Urinary bladder (tissue), 4 donors: ENCODE results near the gene PITPNB. TPM values are rescaled to one million over a fixed set of nuclear protein-coding genes. Genes with fewer than 3 reads are reported as not detected.

Source experiments
- DNase-seq: peaks from one replicate; pipeline ENCODE4 v3.0.0-alpha.2; 2015; ENCODE audit errors: extremely low spot score
- H3K27ac ChIP-seq: one replicate; pipeline ENCODE4 v1.5.1; 2013; ENCODE audit warnings: low read depth, mild to moderate bottlenecking, moderate library complexity
- H3K36me3 ChIP-seq: one replicate; pipeline ENCODE4 v1.6.1; 2013; ENCODE audit warnings: mild to moderate bottlenecking, moderate library complexity; ENCODE audit not compliant: insufficient read depth
- H3K4me1 ChIP-seq: one replicate; pipeline ENCODE4 v1.6.1; 2013; ENCODE audit warnings: mild to moderate bottlenecking, moderate library complexity; ENCODE audit not compliant: insufficient read depth
- H3K4me3 ChIP-seq: one replicate; pipeline ENCODE4 v1.5.1; 2013; ENCODE audit warnings: low read depth, low read length
- WGBS: extraction: QIAGEN DNeasy Blood & Tissue Kit; methylation state at CpG from one replicate; pipeline ENCODE4 v1.1.7; 2013; 5-methylcytosine and 5-hydroxymethylcytosine counted together
- polyA plus RNA-seq: library from polyadenylated mRNA; stranded (reverse); fragments of 200-250 nt; gene quantifications from one replicate; pipeline ENCODE4 v1.2.3, GENCODE V29; 2013
- total RNA-seq: library from RNA; depleted of rRNA; stranded (reverse); fragments of >200 nt; gene quantifications from one replicate; pipeline ENCODE4 v1.2.3, GENCODE V29; 2014
- donor health status: healthy with polysubstance abuse.
- donor health status: healthy.

PITPNB gene
- total and polyA plus RNA-seq, 2 donors, result 70.7 to 82.8 TPM

DNA sequence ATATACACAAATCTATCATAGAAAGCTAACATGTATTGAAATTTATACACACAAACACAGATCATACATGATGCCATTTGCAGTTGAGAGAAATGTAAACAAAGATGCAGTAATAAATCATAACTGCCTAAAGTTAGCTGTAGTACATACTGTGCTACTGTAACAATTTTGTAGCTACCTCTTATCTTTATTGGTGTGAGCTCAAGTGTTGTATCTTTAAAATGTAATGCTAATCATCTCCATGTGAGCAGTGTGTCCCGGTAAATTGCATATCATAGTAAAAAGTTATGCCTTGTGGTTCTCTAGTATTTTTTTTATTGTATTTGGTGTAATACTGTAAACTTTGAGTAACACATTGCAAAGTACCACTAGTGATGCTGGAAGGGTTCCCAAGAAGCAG, 16.8 kb upstream of the PITPNB start:
- 57% methylated on average over 1 of the region's 1 CpG for WGBS
- no peak overlapping the region for H3K27ac ChIP-seq
- H3K36me3 ChIP-seq, result no peaks in the 10 kb centered on the region
- H3K4me3 ChIP-seq, result no peak overlapping the region
- H3K4me1 ChIP-seq, result no peaks in the 10 kb centered on the region
- no peak for DNase-seq

DNA sequence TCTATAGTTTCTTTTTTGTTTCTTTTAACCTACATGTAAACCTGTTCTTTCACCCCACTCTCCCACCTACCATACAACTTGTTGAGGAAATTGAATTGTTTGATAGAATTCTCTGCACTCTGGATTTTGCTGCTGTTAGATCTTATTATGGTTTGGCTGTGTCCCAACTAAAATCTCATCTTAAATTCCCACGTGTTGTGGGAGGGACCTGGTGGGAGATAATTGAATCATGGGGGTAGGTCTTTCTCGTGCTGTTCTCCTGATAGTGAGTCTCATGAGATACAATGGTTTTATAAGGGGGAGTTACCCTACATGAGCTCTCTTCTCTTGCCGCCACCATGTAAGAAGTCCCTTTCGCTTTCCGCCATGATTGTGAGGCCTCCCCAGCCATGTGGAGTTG, 15.0 kb upstream of the PITPNB start:
- no peak for DNase-seq
- Histone ChIP-seq H3K27ac (no peak overlapping the region), H3K4me1 (no peaks in the 10 kb centered on the region), H3K4me3 (no peak overlapping the region), H3K36me3 (no peaks in the 10 kb centered on the region)
- 93% methylated on average over 5 of the region's 5 CpGs for WGBS

DNA sequence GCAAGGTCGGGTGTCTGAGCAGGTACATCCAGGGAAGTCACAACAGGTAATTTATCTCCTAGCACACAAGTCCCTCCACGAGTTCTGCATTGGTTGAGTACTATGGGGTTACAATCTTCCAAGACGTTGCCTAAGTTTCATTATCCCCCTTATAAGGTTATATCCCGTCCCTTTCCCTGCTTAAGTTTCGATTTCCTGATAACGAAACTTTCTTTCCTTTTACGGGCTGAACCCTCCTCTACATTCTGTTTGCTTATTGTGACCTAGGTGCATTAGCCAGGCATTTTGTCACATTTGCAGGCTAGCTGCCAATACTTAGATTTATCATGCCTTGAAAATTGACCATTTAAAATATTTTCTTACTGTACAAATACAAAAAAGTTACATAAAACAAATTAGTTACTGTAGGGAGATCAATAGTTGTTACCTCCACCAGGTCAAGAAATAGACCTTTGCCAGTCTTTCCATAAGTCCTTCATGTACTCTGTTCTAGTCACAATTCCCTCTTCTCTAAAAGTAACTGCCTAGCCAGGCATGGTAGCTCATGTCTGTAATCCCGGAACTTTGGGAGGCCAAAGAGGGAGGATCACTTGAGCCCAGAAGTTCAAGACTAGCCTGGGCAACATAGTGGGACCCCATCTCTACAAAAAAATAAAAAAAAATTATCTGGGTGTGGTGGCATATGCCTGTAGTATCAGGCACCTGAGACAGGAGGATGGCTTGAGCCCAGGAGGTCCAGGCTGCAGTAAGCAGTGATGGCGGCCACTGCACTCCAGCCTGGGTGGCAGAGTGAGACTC, 14.3 kb upstream of the PITPNB start:
- H3K27ac ChIP-seq, result no peak overlapping the region
- no peaks in the 10 kb centered on the region for H3K4me1 ChIP-seq
- H3K4me3 ChIP-seq, result no peak overlapping the region
- no peak for DNase-seq
- 90% methylated on average over 9 of the region's 9 CpGs for WGBS
- no peaks in the 10 kb centered on the region for H3K36me3 ChIP-seq

- no peak for DNase-seq
- WGBS, result 67% methylated on average over 3 of the region's 3 CpGs
- H3K36me3 ChIP-seq, result no peaks in the 10 kb centered on the region
- H3K4me1 ChIP-seq, result no peaks in the 10 kb centered on the region
- no peak overlapping the region for H3K4me3 ChIP-seq
- H3K27ac ChIP-seq, result no peak overlapping the region
These were observed 11.4 kb upstream of the PITPNB start for GRCh38 chr22:27930331-27931060.

- Histone ChIP-seq H3K4me1 (no peaks in the 10 kb centered on the region), H3K27ac (no peak overlapping the region), H3K4me3 (no peak overlapping the region), H3K36me3 (no peaks in the 10 kb centered on the region)
- no peak for DNase-seq
- 98% methylated on average over 1 of the region's 1 CpG for WGBS
These were observed 8.6 kb upstream of the PITPNB start for GRCh38 chr22:27927608-27928007.

- no peak overlapping the region for H3K4me3 ChIP-seq
- no peak overlapping the region for H3K27ac ChIP-seq
- no peaks in the 10 kb centered on the region for H3K36me3 ChIP-seq
- no peak for DNase-seq
- WGBS, result 98% methylated on average over 1 of the region's 1 CpG
- H3K4me1 ChIP-seq, result no peaks in the 10 kb centered on the region
These were observed 6.3 kb upstream of the PITPNB start for GRCh38 chr22:27925331-27925730.

GRCh38 chr22:27919942-27920755, 1.1 kb upstream of the PITPNB start:
- Histone ChIP-seq H3K4me1 (peaks cover 3% of the 10 kb centered on the region), H3K4me3 (peak overlapping the region; percentile 61), H3K36me3 (no peaks in the 10 kb centered on the region), H3K27ac (peak overlapping the region; percentile 92)
- 19% methylated on average over 12 of the region's 12 CpGs for WGBS
- no peak for DNase-seq

- Histone ChIP-seq H3K4me3 (peak overlapping the region; percentile 98), H3K36me3 (no peaks in the 10 kb centered on the region), H3K27ac (peak overlapping the region; percentile 75), H3K4me1 (peaks cover 3% of the 10 kb centered on the region)
- WGBS, result under 1% methylated on average over 60 of the region's 60 CpGs
- no peak for DNase-seq
These were observed 475 bp downstream of the PITPNB start for GRCh38 chr22:27918341-27919221.

- Histone ChIP-seq H3K36me3 (no peaks in the 10 kb centered on the region), H3K27ac (no peak overlapping the region), H3K4me1 (peaks cover 3% of the 10 kb centered on the region)
These were observed 3.1 kb downstream of the PITPNB start for GRCh38 chr22:27915986-27916385.

DNA sequence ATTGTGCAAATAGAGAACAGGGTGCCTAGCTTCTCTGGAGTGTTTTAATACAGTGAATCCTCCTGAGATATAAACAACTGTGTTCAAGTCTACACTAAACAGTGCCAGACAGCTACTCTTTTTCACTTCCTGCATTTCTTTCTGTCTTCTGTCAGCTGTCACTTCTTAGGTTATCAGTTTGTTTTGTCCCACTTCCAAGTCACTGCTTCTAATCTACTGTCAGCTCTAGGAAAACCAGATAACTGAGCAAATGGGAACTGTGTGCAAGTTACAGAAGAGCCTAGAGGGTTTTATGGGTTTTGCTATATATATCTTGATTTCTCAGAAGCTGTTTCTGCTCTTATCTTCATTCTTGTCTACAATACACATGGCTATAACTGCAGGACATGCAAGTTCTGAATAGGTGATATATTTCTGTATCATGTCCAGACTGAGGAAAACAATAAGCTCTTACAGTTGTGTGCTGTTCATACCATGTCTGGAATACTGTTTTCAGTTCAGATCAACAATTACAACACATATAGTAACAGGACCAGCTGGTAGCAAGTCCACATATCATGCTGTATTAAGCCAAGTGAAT, 5.8 kb downstream of the PITPNB start:
- no peak overlapping the region for H3K4me3 ChIP-seq
- peaks cover 3% of the 10 kb centered on the region for H3K4me1 ChIP-seq
- H3K36me3 ChIP-seq, result no peaks in the 10 kb centered on the region
- no peak overlapping the region for H3K27ac ChIP-seq
- no peak for DNase-seq

More at GRCh38 chr22:27915986-27916385, 3.1 kb downstream of the PITPNB start:
- DNase-seq, result no peak
- H3K4me3 ChIP-seq, result no peak overlapping the region

DNA sequence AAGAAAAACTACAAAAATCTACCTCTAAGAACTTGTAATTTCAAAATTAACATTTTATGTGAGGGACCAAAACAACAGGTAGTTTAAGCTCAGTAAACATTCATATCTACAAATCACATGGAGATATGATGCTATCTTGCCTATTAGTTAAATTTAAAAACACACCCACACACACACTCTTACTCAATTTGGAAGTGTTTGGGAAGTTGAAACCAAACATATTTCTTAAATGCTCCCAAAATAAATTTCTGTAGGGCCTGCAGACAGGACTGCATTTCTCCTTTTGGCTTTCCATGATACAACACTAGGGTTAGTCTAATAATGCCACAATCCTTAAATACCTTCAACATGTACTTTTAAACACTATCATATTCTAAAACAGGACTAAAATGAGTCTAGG, 7.0 kb downstream of the PITPNB start:
- Histone ChIP-seq H3K4me1 (no peaks in the 10 kb centered on the region), H3K4me3 (no peak overlapping the region), H3K27ac (no peak overlapping the region), H3K36me3 (no peaks in the 10 kb centered on the region)
- no peak for DNase-seq

DNA sequence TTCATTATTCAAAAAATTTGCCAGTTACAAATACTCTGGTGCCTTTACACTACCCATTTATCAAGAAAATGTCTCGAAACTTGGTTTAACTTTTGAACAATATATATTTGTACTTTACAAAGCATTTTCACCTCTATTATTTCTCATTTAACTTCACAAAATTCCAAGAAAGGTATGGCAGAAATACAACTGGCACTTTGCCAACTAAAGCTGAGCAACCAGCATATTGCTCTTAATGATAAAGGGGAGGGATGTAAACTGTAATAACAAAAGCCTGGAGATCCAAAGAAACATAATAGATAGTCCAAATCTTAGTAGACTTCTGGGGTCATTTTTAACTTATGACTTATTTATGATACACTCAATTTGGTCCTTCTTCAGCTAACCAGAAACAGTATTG, 7.7 kb downstream of the PITPNB start:
- Histone ChIP-seq H3K36me3 (no peaks in the 10 kb centered on the region), H3K4me1 (no peaks in the 10 kb centered on the region), H3K27ac (no peak overlapping the region), H3K4me3 (no peak overlapping the region)
- 93% methylated on average over 1 of the region's 1 CpG for WGBS
- no peak for DNase-seq

DNA sequence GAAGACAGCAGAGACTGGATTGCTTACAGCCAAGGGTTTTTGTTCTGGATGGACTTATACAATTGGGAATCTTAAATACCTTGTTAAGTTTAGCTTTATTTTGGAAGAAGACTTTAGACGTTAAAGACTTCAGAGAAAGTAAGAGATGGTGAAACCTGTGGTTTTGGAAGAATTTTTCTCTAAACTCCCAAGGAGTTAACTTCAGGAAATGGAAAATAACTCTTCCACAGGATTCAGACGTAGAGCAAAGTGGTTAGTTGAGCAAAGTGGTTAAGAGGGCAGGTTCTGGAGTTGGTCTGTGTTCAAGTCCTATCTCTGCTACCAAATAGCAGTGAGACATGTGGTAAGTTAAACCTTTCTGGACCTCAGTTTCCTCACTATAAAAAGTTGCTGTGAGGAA, 12.8 kb downstream of the PITPNB start:
- no peak overlapping the region for H3K27ac ChIP-seq
- no peaks in the 10 kb centered on the region for H3K4me1 ChIP-seq
- peaks cover 2% of the 10 kb centered on the region for H3K36me3 ChIP-seq
- 38% methylated on average over 2 of the region's 2 CpGs for WGBS
- H3K4me3 ChIP-seq, result no peak overlapping the region
- DNase-seq, result no peak
